ENCODE data around the gene STARD6.
"Not testable (repeated sequence)": the region's sequence is repeated elsewhere in the genome, so short reads cannot be mapped to it uniquely, and the experiment has no call there.

The STARD6 gene

GRCh38 chr18:54389143-54389505 lies 31.5 kb upstream of the STARD6 start:
- TF ChIP-seq CTCF (IDR thresholded peaks at IDR 0.05; ENCODE audit: borderline replicate concordance, insufficient read depth, low read depth, low read length), result no peak
- no peak overlapping the region for H3K4me3 ChIP-seq (ENCODE audit: low read depth, low read length)

GRCh38 chr18:54388203-54389142 lies 30.8 kb upstream of the STARD6 start:
- H3K4me3 ChIP-seq (ENCODE audit: low read depth, low read length), result no peak overlapping the region
- no peak for TF ChIP-seq CTCF (IDR thresholded peaks at IDR 0.05; ENCODE audit: borderline replicate concordance, insufficient read depth, low read depth, low read length)

GRCh38 chr18:54387631-54388030 lies 30.0 kb upstream of the STARD6 start:
- H3K4me3 ChIP-seq (ENCODE audit: low read depth, low read length), result no peak overlapping the region
- TF ChIP-seq CTCF (IDR thresholded peaks at IDR 0.05; ENCODE audit: borderline replicate concordance, insufficient read depth, low read depth, low read length), result no peak

- H3K4me3 ChIP-seq (ENCODE audit: low read depth, low read length), result not testable (repeated sequence)
Observed at GRCh38 chr18:54386800-54387495, 29.3 kb upstream of the STARD6 start.

GRCh38 chr18:54386043-54386442 lies 28.4 kb upstream of the STARD6 start:
- no peak for TF ChIP-seq CTCF (IDR thresholded peaks at IDR 0.05; ENCODE audit: borderline replicate concordance, insufficient read depth, low read depth, low read length)
- H3K4me3 ChIP-seq (ENCODE audit: low read depth, low read length), result no peak overlapping the region

GRCh38 chr18:54382733-54383252 lies 25.1 kb upstream of the STARD6 start:
- no peak for TF ChIP-seq CTCF (IDR thresholded peaks at IDR 0.05; ENCODE audit: borderline replicate concordance, insufficient read depth, low read depth, low read length)
- no peak overlapping the region for H3K4me3 ChIP-seq (ENCODE audit: low read depth, low read length)

GRCh38 chr18:54382076-54382475 lies 24.4 kb upstream of the STARD6 start:
- no peak overlapping the region for H3K4me3 ChIP-seq (ENCODE audit: low read depth, low read length)
- TF ChIP-seq CTCF (IDR thresholded peaks at IDR 0.05; ENCODE audit: borderline replicate concordance, insufficient read depth, low read depth, low read length), result no peak
